ENCODE data around the gene C22orf39.

DNA sequence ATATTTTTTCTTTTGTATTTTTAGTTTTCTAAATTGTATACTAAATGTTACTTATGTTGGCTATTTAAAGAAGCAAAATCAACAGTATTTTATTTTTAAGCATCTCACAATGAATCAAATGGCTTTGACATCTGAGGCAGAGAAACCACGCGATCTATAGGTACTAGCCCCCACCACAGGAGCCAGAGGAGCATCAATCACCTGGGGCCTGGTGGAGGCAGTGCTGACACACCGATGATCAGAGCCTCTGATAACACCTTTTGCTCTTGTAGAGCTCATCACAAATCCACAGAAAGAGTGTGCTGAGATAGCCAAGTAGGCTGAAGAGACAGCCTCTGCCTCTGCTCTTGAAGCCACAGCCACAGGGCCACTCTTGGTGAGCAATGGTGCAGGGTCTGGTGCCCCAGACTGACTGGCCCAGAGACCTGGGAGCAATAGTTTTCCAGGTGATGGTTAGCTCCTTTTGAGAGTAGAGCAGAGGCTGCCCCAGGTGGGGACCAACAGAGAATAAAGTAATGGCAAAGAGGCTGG is 41.2 kb downstream of the C22orf39 start:
- no peak for TF ChIP-seq CTCF (IDR thresholded peaks at IDR 0.05)
- no peak for TF ChIP-seq POLR2A (IDR thresholded peaks at IDR 0.05)
- no peak for TF ChIP-seq POLR2AphosphoS5 (IDR thresholded peaks at IDR 0.05)
